ENCODE data around the gene BMPR2. TPM values are rescaled to one million over a fixed set of nuclear protein-coding genes. Genes with fewer than 3 reads are reported as not detected.

The BMPR2 gene
- total and polyA plus RNA-seq, 2 of the 4 experiments (the other 2 are of a cell fraction), result 17.0 to 30.1 TPM

- ChIA-PET CTCF (interaction anchor here (0.6 kb wide), 1 partner anchor 197 kb away, joined by 3 read pairs; no protein-coding TSS in a partner anchor), POLR2A (ENCODE audit: unreplicated experiment) (interaction anchor here (0.6 kb wide), 1 partner anchor 312 kb away, joined by 5 read pairs; no protein-coding TSS in a partner anchor)
- in situ Hi-C loops (cut with MboI; ENCODE audit: low sequenced_read_pairs), result loop anchor here (25.0 kb wide), 1 partner anchor 1335 kb away; no protein-coding TSS in a partner anchor
- Histone ChIP-seq H2BK15ac (ENCODE audit: low read depth, low read length) (no peak overlapping the region), H3K18ac (ENCODE audit: low read depth, low read length) (no peak overlapping the region), H3K9ac (ENCODE audit: low read depth, low read length) (no peak overlapping the region), H3K27ac (ENCODE audit: insufficient read depth, low read length) (no peak overlapping the region), H3K4me1 (ENCODE audit: control insufficient read depth, insufficient read depth, low read length) (no peaks in the 10 kb centered on the region), H2BK20ac (ENCODE audit: low read depth, low read length) (no peak overlapping the region), H4K8ac (ENCODE audit: low read depth in 2 of 2, low read length in 2 of 2) (no peak overlapping the region), H3K56ac (ENCODE audit: extremely low read depth, insufficient read depth, low read length) (no peak overlapping the region), H3K4me3 (ENCODE audit: insufficient read depth, low read depth, low read length) (no peak overlapping the region), H3K4me2 (ENCODE audit: low read depth, low read length) (no peak overlapping the region), H3K27me3 (ENCODE audit: control insufficient read depth, insufficient read depth, low read length) (no peaks in the 10 kb centered on the region), H2BK120ac (ENCODE audit: low read depth, low read length) (no peak overlapping the region), H4K5ac (ENCODE audit: low read depth, low read length) (no peak overlapping the region), H3K14ac (replicated peaks; ENCODE audit: low read depth, low read length) (no peak overlapping the region), H3K23ac (ENCODE audit: low read depth, low read length) (no peak overlapping the region), H2AK9ac (replicated peaks; ENCODE audit: low read depth, low read length, poor library complexity) (no peak overlapping the region), H3K9me3 (ENCODE audit: control insufficient read depth, insufficient read depth, low read length) (no peaks in the 10 kb centered on the region), H2AFZ (replicated peaks; ENCODE audit: low read length, poor library complexity) (no peak overlapping the region), H4K91ac (ENCODE audit: insufficient read depth, low read depth, low read length) (no peak overlapping the region), H2AK5ac (ENCODE audit: low read depth, low read length) (no peak overlapping the region), H3K9me1 (ENCODE audit: insufficient read depth, low read length) (no peaks in the 10 kb centered on the region), H4K20me1 (ENCODE audit: insufficient read depth, low read length) (no peaks in the 10 kb centered on the region), H2BK5ac (ENCODE audit: low read depth, low read length, poor library complexity, severe bottlenecking) (no peak overlapping the region), H3K36me3 (ENCODE audit: control insufficient read depth, insufficient read depth, low read length) (no peaks in the 10 kb centered on the region), H3K79me1 (ENCODE audit: low read depth in 1 of 2, low read length in 2 of 2) (no peaks in the 10 kb centered on the region), H3K4ac (ENCODE audit: low read depth, low read length) (no peak overlapping the region)
- BruUV-seq (replicated peaks), result no TSS peak
- dilution Hi-C loops (cut with HindIII; ENCODE audit: low sequenced_read_pairs, unreplicated experiment), result no loop called here
- TF ChIP-seq MAZ (IDR thresholded peaks at IDR 0.05; ENCODE audit: borderline replicate concordance, low read depth, low read length), result no peak
- no peak for TF ChIP-seq POLR2A (IDR thresholded peaks at IDR 0.05; ENCODE audit: low read depth, low read length)
- no peak for TF ChIP-seq BHLHE40 (IDR thresholded peaks at IDR 0.05; ENCODE audit: low read depth, low read length)
- no peak for TF ChIP-seq MXI1 (IDR thresholded peaks at IDR 0.05; ENCODE audit: borderline replicate concordance, low read depth, low read length)
- no peak for TF ChIP-seq USF2 (IDR thresholded peaks at IDR 0.05; ENCODE audit: low read depth, low read length)
- no peak for TF ChIP-seq NFE2L2 (IDR thresholded peaks at IDR 0.05; ENCODE audit: low read depth, low read length)
- TF ChIP-seq RAD21 (IDR thresholded peaks at IDR 0.05; ENCODE audit: low read length), result no peak
- no peak for TF ChIP-seq RCOR1 (IDR thresholded peaks at IDR 0.05; ENCODE audit: insufficient replicate concordance, low read length)
- TF ChIP-seq SMC3 (IDR thresholded peaks at IDR 0.05; ENCODE audit: low read depth, low read length), result no peak
- TF ChIP-seq ELK1 (IDR thresholded peaks at IDR 0.05; ENCODE audit: borderline replicate concordance, low read depth, low read length), result no peak
- TF ChIP-seq MAFK (IDR thresholded peaks at IDR 0.05; ENCODE audit: low read depth, low read length), result no peak
- TF ChIP-seq CEBPB (IDR thresholded peaks at IDR 0.05; ENCODE audit: low read depth, low read length), result no peak
- DNase-seq, result no peak
- intact Hi-C loops (cut with micrococcal nuclease), result loop anchor here (10.0 kb wide), 1 partner anchor 457 kb away; no protein-coding TSS in a partner anchor
- ATAC-seq (ENCODE audit: low read depth), result no peak
- 80% methylated on average over 1 of the region's 10 CpGs; no CpG with 5 or more reads in 1 of the 2 experiments for WGBS, 2 experiments (ENCODE audit: extremely low coverage in 2 of 2, insufficient read length in 1 of 2)
Observed at GRCh38 chr2:202577250-202578183, 201.4 kb downstream of the BMPR2 start.
